Anterior cingulate cortex (tissue), 58 donors: ENCODE results near the gene MYOG.
A peak's percentile ranks its signal among the peaks of the same experiment; 100 is the strongest.

Experiments
- DNase-seq, 58 donors: peaks; one replicate each; lab custom pipeline; 2025; lab: John Stamatoyannopoulos, UW

Gene MYOG

GRCh38 chr1:203037509-203038190, 48.2 kb downstream of the MYOG start:
- no peak for DNase-seq

- no peak for DNase-seq
These were observed 49.3 kb downstream of the MYOG start for GRCh38 chr1:203036537-203036936.

DNA sequence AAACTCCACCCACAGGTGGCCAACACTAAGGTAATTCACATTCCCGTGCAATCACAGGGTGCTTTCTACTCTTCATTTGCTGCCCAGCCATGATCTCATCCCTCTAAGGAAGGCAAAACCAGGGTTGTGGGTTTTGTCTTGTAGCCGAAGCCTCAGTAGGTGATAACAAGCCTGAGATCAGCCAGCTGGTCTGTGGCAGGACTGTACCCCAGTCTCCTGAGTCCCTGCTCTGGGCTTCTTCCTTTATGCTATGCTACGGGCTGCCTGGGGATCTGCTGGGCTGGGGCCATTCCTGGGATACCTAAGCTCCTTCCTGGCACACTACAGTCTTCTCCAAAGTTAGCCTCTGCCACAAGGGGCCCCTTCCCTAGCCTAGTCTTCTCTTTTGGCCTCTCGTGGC, 49.7 kb downstream of the MYOG start:
- no peak for DNase-seq

GRCh38 chr1:203035111-203036000, 50.5 kb downstream of the MYOG start:
- DNase-seq, result peak in 10 of 58 donors; percentile 19 to 62 (median 29)

DNA sequence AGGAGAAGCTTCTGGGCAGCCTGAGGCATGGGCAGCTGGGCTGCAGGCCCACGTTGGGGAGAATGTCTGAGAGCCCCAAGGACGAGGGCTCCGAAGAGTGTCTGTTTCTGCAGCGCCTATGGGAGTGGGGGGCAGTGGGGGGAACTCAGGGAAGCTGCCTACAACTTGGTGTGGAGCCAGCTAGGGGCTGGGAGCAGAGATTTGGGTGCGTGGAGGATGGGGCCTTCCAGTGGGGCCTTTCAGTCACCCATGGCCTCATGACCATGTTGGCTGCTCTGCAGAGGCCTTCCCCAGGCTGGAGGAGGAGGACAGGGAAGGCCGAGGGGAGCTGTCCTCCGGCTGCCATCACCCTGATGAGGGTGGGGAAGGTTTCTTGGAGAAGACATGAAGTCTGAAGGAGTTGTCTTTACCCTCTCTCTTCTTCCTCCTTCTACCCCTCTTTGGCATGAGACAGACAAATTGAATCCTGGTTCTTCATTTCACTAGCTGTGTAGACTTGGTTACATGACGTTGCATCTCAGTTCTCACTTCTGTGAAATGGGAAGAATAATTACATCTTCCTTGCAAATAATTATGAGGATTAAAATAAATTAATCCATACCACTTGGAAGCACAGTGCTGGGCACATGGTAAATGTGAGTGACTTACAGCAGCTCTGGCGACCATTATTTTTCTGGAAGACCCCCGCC, 51.2 kb downstream of the MYOG start:
- no peak for DNase-seq

GRCh38 chr1:203033917-203034316, 51.9 kb downstream of the MYOG start:
- DNase-seq, result no peak

DNA sequence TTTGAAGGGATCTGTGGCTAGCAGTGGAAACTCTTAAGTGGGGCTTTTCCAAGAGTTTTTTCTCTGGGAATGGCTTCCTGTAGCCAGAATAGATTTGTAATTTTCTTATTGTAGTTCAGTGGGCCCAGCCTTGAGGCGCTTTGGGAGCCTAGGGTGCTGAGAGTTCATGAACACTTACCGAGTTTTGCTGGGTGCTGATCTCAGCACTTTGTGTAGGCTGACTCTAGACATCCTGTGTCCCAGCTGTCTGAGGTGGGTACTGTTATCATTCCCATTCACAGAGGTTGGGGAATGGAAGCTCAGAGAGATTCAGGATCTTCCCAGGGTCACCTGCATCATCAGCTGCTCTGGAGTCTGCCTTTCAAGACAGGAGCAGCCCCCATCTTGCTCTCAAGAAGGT, 52.5 kb downstream of the MYOG start:
- no peak for DNase-seq
